Peyer's patch (tissue), 4 donors: ENCODE results near the gene DOCK3. TPM values are rescaled to one million over a fixed set of nuclear protein-coding genes. Genes with fewer than 3 reads are reported as not detected.
A peak's percentile ranks its signal among the peaks of the same experiment; 100 is the strongest.

Source experiments
- DNase-seq, 3 donors: peaks; one replicate each; pipeline ENCODE4 v3.0.0-alpha.2; 2017 to 2019
- H3K27ac ChIP-seq, 4 donors: fragments of 200-600 bp; sonication (generic); one replicate each; pipeline ENCODE4 v1.5.1; 2016 to 2019
- H3K27me3 ChIP-seq, 2 donors: fragments of 200-600 bp; sonication (generic); one replicate each; pipeline ENCODE4 v1.5.1; 2019
- H3K36me3 ChIP-seq, 3 donors: fragments of 200-600 bp; sonication (generic); one replicate each; pipeline ENCODE4 v1.5.1; 2016 to 2019
- H3K4me1 ChIP-seq, 4 donors: fragments of 200-600 bp; sonication (generic); one replicate each; pipeline ENCODE4 v1.5.1; 2016 to 2019
- H3K4me3 ChIP-seq, 4 donors: fragments of 200-600 bp; sonication (generic); 1 replicate in 3 of 4; 2 replicates in 1 of 4; pipeline ENCODE4 v1.5.1; 2016 to 2019; ENCODE audit warnings: mild to moderate bottlenecking in 1 of 4
- H3K9me3 ChIP-seq, 4 donors: fragments of 200-600 bp; sonication (generic); one replicate each; pipeline ENCODE4 v1.5.1; 2016 to 2019; ENCODE audit warnings: mild to moderate bottlenecking in 1 of 4
- CTCF ChIP-seq, 6 experiments: fragments of 450-650 bp in 4 of 6; fragments of 200-600 bp in 2 of 6; sonication (generic) in 1 of 6; IDR thresholded peaks; one replicate each; pipeline ENCODE4 v1.5.1; 2017 to 2019; ENCODE audit warnings: antibody characterized with exemption in 6 of 6, mild to moderate bottlenecking in 3 of 6, moderate library complexity in 1 of 6
- POLR2A ChIP-seq, 2 donors: fragments of 450-650 bp; IDR thresholded peaks; one replicate each; pipeline ENCODE4 v1.5.1; 2017; ENCODE audit warnings: antibody characterized with exemption in 2 of 2, mild to moderate bottlenecking in 2 of 2, moderate library complexity in 2 of 2
- total RNA-seq, 4 donors: library from RNA; depleted of rRNA; stranded (reverse); fragments of >200 nt; gene quantifications; one replicate each; pipeline ENCODE4 v1.1.0, GENCODE V29; 2016

The DOCK3 gene
- total RNA-seq, 4 donors from 2014 or later, result 0.28 to 0.83 (median 0.40) TPM; not detected in 1

- H3K27ac ChIP-seq, result no peak overlapping the region
- no peaks in the 10 kb centered on the region for H3K9me3 ChIP-seq
- H3K4me1 ChIP-seq, result no peaks in the 10 kb centered on the region
- no peak overlapping the region for H3K4me3 ChIP-seq
- H3K36me3 ChIP-seq, result no peaks in the 10 kb centered on the region
- no peak for TF ChIP-seq CTCF (IDR thresholded peaks at IDR 0.05)
- TF ChIP-seq POLR2A (IDR thresholded peaks at IDR 0.05), result no peak
- H3K27me3 ChIP-seq, result no peaks in the 10 kb centered on the region
- DNase-seq, result peak in 1 of 3 donors; percentile 17
These were observed 681.3 kb downstream of the DOCK3 start for GRCh38 chr3:51355891-51356578.

- peak in 1 of 3 donors; percentile 14 for DNase-seq
- Histone ChIP-seq H3K9me3 (no peaks in the 10 kb centered on the region), H3K4me3 (no peak overlapping the region), H3K27me3 (no peaks in the 10 kb centered on the region), H3K36me3 (no peaks in the 10 kb centered on the region), H3K27ac (no peak overlapping the region), H3K4me1 (no peaks in the 10 kb centered on the region)
- TF ChIP-seq CTCF (IDR thresholded peaks at IDR 0.05) (no peak), POLR2A (IDR thresholded peaks at IDR 0.05) (no peak)
These were observed 683.1 kb downstream of the DOCK3 start for GRCh38 chr3:51357856-51358255.

GRCh38 chr3:51358981-51359380 is 684.3 kb downstream of the DOCK3 start:
- no peak overlapping the region for H3K4me3 ChIP-seq
- no peak for DNase-seq
- TF ChIP-seq CTCF (IDR thresholded peaks at IDR 0.05) (no peak), POLR2A (IDR thresholded peaks at IDR 0.05) (no peak)
- H3K4me1 ChIP-seq, result no peaks in the 10 kb centered on the region
- H3K36me3 ChIP-seq, result no peaks in the 10 kb centered on the region
- no peak overlapping the region for H3K27ac ChIP-seq
- H3K9me3 ChIP-seq, result no peaks in the 10 kb centered on the region
- H3K27me3 ChIP-seq, result no peaks in the 10 kb centered on the region

- Histone ChIP-seq H3K27ac (no peak overlapping the region), H3K36me3 (no peaks in the 10 kb centered on the region), H3K27me3 (no peaks in the 10 kb centered on the region), H3K4me3 (no peak overlapping the region), H3K4me1 (no peaks in the 10 kb centered on the region), H3K9me3 (no peaks in the 10 kb centered on the region)
- TF ChIP-seq CTCF (IDR thresholded peaks at IDR 0.05) (no peak), POLR2A (IDR thresholded peaks at IDR 0.05) (no peak)
- DNase-seq, result peak in 1 of 3 donors; percentile 2
These were observed 686.1 kb downstream of the DOCK3 start for GRCh38 chr3:51360806-51361205.

- Histone ChIP-seq H3K9me3 (no peaks in the 10 kb centered on the region), H3K4me3 (no peak overlapping the region), H3K27me3 (no peaks in the 10 kb centered on the region), H3K27ac (no peak overlapping the region), H3K36me3 (no peaks in the 10 kb centered on the region), H3K4me1 (no peaks in the 10 kb centered on the region)
- DNase-seq, result peak in 1 of 3 donors; percentile 28
- TF ChIP-seq POLR2A (IDR thresholded peaks at IDR 0.05), result no peak
- TF ChIP-seq CTCF (IDR thresholded peaks at IDR 0.05), result no peak
These were observed 687.0 kb downstream of the DOCK3 start for GRCh38 chr3:51361746-51362145.
